IPS DF 6.9 (cell line): ENCODE measurements around the gene EPHA3.

Source experiments
- DNase-seq: peaks from one replicate; pipeline ENCODE4 v3.0.0-alpha.2; 2013; ENCODE audit warnings: low read depth, low spot score
- H3K27ac ChIP-seq: one replicate; pipeline ENCODE4 v1.5.1; 2013; ENCODE audit warnings: low read length, control low read depth
- H3K27me3 ChIP-seq: 2 replicates; pipeline ENCODE4 v1.6.1; 2013; ENCODE audit warnings: mild to moderate bottlenecking, low read length; ENCODE audit not compliant: control insufficient read depth, insufficient read depth
- H3K36me3 ChIP-seq: 2 replicates; pipeline ENCODE4 v1.6.1; 2013; ENCODE audit warnings: low read length; ENCODE audit not compliant: control insufficient read depth, insufficient read depth
- H3K4me1 ChIP-seq: 2 replicates; pipeline ENCODE4 v1.6.1; 2013; ENCODE audit warnings: low read length; ENCODE audit not compliant: control insufficient read depth, insufficient read depth
- H3K4me3 ChIP-seq: 2 replicates; pipeline ENCODE4 v1.5.1; 2013; ENCODE audit warnings: mild to moderate bottlenecking, low read length
- H3K9me3 ChIP-seq: 2 replicates; pipeline ENCODE4 v1.6.1; 2013; ENCODE audit warnings: low read length, inconsistent platforms; ENCODE audit not compliant: control insufficient read depth, insufficient read depth
- WGBS: extraction: QIAGEN DNeasy Blood & Tissue Kit; methylation state at CpG from one replicate; pipeline ENCODE4 v1.1.7; 2013; ENCODE audit warnings: mixed read lengths, missing lambda C conversion rate; ENCODE audit not compliant: insufficient read length, insufficient coverage; 5-methylcytosine and 5-hydroxymethylcytosine counted together

The EPHA3 gene

DNA sequence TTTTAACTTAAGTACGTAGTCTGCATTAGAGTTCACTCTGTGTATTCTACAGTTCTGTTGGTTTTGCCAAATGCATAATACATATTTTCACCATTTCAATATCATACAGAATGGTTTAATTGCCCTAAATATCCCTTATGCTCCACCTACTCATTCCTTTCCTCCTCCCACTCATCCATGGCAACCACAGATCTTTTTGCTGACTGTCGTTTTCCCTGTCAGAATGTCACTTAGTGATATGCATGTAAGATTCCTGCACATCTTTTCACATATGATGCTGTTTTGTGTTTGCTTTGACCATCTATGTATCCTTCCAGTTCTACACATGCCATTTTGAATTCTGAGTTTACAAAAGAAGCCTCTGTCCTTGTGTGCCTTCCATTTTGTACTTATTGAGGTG, 36.7 kb downstream of the EPHA3 start:
- H3K36me3 ChIP-seq: no peaks in the 10 kb centered on the region
- no peaks in the 10 kb centered on the region for H3K4me1 ChIP-seq
- H3K4me3 ChIP-seq: no peak overlapping the region
- H3K27ac ChIP-seq: no peak overlapping the region
- WGBS: no CpG with 5 or more reads among the region's 2 CpGs
- no peaks in the 10 kb centered on the region for H3K9me3 ChIP-seq
- H3K27me3 ChIP-seq: no peaks in the 10 kb centered on the region
- no peak for DNase-seq

DNA sequence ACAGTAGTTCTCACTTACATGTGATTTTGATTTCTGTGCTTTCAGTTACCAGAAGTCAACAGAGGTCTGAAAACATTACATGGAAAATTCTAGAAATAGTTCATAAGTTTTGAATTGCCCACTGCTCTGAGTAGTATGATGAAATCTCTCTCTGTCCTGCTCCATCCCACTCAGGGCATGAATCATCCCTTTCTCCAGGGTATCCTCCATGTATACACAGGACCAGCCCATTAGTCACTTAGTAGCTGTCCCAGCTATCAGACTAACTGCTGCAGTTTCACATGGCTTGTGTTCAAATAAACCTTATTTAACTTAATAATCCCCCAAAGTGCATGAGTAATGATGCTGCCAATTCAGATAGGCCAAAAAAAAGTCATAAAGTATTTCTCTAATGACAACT, 38.6 kb downstream of the EPHA3 start:
- no peaks in the 10 kb centered on the region for H3K9me3 ChIP-seq
- no peaks in the 10 kb centered on the region for H3K36me3 ChIP-seq
- H3K4me3 ChIP-seq: no peak overlapping the region
- H3K27ac ChIP-seq: no peak overlapping the region
- H3K27me3 ChIP-seq: no peaks in the 10 kb centered on the region
- no peaks in the 10 kb centered on the region for H3K4me1 ChIP-seq
- no peak for DNase-seq

DNA sequence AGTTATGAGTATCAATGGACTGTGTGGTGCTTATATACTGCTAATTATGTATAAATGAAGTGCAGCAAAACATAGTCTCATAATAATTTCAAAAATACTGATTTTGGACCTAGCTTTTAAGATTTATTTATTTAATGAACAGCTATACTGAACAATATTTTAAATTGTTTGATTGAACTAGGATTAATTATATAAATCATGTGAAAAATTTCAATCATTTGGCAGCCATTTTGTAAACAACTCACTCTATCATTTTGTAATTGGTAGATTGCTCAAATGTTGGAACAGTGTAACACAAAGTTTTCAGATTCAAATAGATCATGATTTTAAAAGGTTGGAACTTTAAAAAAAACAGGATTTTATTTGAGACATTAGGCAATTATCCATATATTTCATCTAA, 47.0 kb downstream of the EPHA3 start:
- no peaks in the 10 kb centered on the region for H3K9me3 ChIP-seq
- H3K27me3 ChIP-seq: no peaks in the 10 kb centered on the region
- DNase-seq: no peak
- no peaks in the 10 kb centered on the region for H3K36me3 ChIP-seq
- H3K4me3 ChIP-seq: no peak overlapping the region
- no peaks in the 10 kb centered on the region for H3K4me1 ChIP-seq
- H3K27ac ChIP-seq: no peak overlapping the region

DNA sequence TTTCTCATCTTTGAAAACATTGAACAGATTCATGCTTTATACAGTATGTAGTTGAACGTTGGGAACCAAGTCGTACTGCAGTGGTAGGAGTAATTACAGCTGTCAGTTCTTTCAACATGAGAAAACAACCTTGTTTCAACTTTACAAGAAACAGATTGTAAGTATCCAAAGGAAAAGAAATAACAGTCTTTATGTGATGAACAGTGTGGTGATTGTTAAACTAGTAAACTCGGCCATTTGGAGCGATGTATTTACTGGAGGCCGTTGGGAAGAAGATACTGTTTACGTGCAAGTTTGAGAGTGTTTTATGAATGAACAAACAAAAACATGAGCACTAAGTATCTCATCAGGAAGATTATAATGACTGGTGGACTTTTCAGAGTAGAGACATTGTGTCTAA, 48.4 kb downstream of the EPHA3 start:
- H3K4me3 ChIP-seq: no peak overlapping the region
- no peak for DNase-seq
- no CpG with 5 or more reads among the region's 6 CpGs for WGBS
- no peaks in the 10 kb centered on the region for H3K27me3 ChIP-seq
- no peaks in the 10 kb centered on the region for H3K9me3 ChIP-seq
- no peak overlapping the region for H3K27ac ChIP-seq
- H3K4me1 ChIP-seq: no peaks in the 10 kb centered on the region
- no peaks in the 10 kb centered on the region for H3K36me3 ChIP-seq

DNA sequence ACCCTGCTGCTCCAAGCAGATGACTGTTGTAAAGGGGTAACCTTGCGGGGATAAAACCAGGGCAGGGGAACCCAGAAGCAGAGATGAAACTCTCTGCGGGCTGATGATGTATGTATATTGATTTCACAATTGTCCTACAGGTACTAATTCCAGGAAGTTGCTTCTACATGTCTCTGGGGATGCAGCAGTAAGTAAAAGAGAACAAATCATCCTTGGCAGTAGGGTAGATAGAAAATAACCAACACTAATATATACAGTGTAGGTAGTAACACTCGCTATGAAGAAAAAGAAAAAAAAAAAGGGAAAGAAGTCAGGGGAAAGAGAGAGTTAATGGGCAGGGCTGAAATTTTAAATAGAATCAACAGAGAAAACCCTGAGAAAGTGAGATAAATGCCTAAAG, 50.2 kb downstream of the EPHA3 start:
- Histone ChIP-seq H3K36me3 (no peaks in the 10 kb centered on the region), H3K4me3 (no peak overlapping the region)

DNA sequence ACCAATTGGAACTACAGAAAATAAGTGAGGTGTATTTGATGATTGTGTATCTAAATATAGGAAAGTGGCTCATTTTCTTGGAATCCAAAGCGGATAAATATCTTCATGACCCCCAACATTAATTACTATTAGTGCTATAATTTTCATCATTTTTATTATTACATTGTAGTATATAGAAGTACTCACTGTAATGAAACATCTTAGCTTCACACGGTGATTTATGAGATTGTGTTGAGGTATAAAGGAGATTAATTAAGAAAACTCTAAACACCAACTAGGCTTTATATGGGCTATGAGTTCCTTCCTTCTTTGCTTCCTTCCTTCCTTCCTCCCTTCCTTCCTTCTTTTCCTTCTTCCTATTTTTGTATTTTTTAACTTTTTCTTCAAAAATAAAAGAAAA, 52.2 kb downstream of the EPHA3 start:
- no CpG with 5 or more reads among the region's 2 CpGs for WGBS
- no peak for DNase-seq

More for the DNA sequence above, 50.2 kb downstream of the EPHA3 start:
- H3K27ac ChIP-seq: no peak overlapping the region
- no peaks in the 10 kb centered on the region for H3K9me3 ChIP-seq
- H3K4me1 ChIP-seq: no peaks in the 10 kb centered on the region
- H3K27me3 ChIP-seq: no peaks in the 10 kb centered on the region
- no CpG with 5 or more reads among the region's 3 CpGs for WGBS
- no peak for DNase-seq

DNA sequence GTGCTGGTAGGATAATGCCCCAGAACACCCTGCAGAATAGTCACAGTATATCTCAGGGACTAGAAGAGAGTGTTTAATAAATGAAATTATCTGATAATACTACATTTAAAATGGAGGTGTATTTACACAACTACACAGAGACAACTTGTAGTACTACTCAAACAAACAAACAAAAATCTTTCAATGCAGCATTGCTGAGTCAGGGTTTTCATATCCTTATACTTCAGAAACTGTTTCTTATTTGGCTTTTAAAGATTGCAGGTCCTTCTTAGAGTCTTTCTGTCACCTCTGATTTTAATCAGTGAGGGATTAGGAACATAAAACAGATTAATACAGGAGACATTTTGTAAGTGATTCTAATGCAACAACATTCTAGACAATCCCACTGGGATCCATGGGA, 57.4 kb downstream of the EPHA3 start:
- no peaks in the 10 kb centered on the region for H3K27me3 ChIP-seq
- no peaks in the 10 kb centered on the region for H3K9me3 ChIP-seq
- no peaks in the 10 kb centered on the region; the same call in 1 of the 2 replicates for H3K4me1 ChIP-seq
- DNase-seq: no peak
- no peaks in the 10 kb centered on the region for H3K36me3 ChIP-seq
- H3K4me3 ChIP-seq: no peak overlapping the region
- no peak overlapping the region for H3K27ac ChIP-seq

More for the DNA sequence above, 52.2 kb downstream of the EPHA3 start:
- Histone ChIP-seq H3K27ac (no peak overlapping the region), H3K9me3 (no peaks in the 10 kb centered on the region), H3K36me3 (no peaks in the 10 kb centered on the region), H3K4me3 (no peak overlapping the region), H3K4me1 (no peaks in the 10 kb centered on the region), H3K27me3 (no peaks in the 10 kb centered on the region)

DNA sequence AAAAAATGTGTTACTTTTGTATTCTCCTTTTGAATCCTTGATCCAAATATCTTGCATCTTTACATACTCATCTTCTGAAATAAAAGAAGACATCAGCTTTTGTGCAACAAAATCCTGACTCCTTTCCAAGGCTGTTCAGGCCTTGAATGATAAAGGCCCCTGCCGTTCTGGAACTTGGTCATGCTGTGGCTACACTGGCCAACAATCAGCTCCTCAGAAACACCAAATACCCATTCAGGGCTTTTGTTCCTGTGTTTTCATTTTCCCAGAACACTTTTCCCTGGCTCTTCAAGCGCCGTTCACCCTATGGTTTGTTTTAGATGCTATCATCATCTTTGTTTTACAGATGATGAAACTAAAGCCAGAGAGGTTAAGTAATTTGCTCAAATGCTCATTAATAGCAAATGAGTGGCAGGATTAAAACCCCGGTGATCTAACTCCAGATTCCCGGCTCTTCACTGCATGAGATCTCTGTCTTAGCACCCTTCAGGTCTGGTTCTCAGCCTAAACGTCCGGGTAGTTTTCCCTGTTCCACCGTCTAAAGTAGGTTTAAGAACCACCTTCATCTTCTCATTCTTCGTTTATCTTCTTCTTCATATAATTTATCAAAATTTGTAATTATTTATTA, 58.3 kb downstream of the EPHA3 start:
- Histone ChIP-seq H3K36me3 (no peaks in the 10 kb centered on the region), H3K27ac (no peak overlapping the region), H3K4me3 (no peak overlapping the region), H3K9me3 (no peaks in the 10 kb centered on the region), H3K4me1 (no peaks in the 10 kb centered on the region; the same call in 1 of the 2 replicates), H3K27me3 (no peaks in the 10 kb centered on the region)
- WGBS: no CpG with 5 or more reads among the region's 9 CpGs
- peak; percentile 48 for DNase-seq

DNA sequence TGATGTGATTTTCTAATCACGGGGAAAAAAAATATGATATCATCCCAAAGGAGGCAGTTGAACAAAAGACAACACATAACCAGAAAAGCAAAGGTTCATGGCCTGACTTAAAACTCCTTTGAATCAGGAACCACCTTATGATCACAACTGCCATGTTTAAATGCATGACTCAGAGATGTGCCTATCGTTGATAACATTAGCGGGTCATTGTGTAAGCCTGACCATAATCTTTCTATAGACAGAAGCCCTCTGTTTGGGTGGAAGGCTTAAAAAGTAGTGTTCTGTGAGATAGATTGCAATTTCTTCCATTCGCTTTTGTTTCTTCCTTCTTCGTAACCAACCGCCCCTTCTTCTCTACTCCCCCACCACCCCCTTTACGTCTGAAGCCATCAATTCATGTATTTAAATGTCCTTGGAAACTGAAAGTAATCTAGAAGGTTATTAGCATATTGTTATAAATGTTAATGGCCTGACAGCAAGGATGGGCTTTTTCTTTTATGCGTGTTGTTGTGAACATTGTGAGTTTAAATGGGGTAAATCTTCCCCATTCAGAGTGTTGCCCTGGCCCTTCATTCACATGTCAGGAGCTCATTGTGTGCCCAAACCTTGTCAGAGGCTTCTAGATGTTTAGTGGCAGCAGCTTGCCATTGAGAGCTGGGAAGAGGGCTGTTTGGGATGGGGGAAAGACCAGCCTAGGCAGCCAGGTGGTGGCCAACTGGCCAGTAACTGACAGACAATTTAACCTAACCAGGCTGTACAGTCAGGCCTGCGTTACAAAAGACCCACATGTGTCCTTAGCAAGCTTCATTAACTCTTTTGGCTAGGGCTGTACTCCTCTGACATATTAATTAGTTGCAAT, 64.5 kb downstream of the EPHA3 start:
- H3K9me3 ChIP-seq: no peaks in the 10 kb centered on the region
- peak overlapping the region; percentile 13 for H3K27ac ChIP-seq
- H3K27me3 ChIP-seq: no peaks in the 10 kb centered on the region
- DNase-seq: no peak
- H3K36me3 ChIP-seq: no peaks in the 10 kb centered on the region
- WGBS: no CpG with 5 or more reads among the region's 9 CpGs
- H3K4me1 ChIP-seq: 0 out of 2 replicates have a peak, but pooled peaks cover 1% of the 10 kb centered on the region
- H3K4me3 ChIP-seq: no peak overlapping the region

DNA sequence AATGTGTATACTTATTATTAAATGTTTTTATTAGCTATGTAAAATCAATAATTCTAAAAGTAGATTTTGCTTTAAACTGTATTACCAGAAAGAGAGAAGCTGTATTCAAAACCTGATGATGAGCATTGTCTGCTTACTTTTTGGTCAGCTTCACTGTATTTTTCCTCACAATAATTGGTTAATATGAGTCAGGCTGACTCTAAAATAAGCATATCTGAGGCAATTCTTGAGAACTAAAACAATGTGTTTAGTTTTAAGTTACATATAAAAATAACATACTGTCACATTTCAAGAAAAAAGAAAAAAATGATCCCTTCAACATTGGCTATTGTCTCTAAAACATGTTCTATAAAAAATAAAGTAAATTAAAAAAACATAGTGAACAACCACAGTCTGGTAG, 66.1 kb downstream of the EPHA3 start:
- Histone ChIP-seq H3K27ac (no peak overlapping the region), H3K9me3 (no peaks in the 10 kb centered on the region), H3K4me3 (no peak overlapping the region), H3K4me1 (0 out of 2 replicates have a peak, but pooled peaks cover 1% of the 10 kb centered on the region), H3K27me3 (no peaks in the 10 kb centered on the region), H3K36me3 (no peaks in the 10 kb centered on the region)
- no peak for DNase-seq
